RCC 7860 (cell line): Measurements from ENCODE around the gene ZNF763.
"Not testable (repeated sequence)": the region's sequence is repeated elsewhere in the genome, so short reads cannot be mapped to it uniquely, and the experiment has no call there.

Source experiments
- DNase-seq: peaks from one replicate; pipeline ENCODE4 v3.0.0-alpha.2; 2015; ENCODE audit warnings: low spot score
- FAIRE-seq: peaks from 2 replicates; lab custom pipeline; 2012; peaks lifted over from hg19 to GRCh38; lab: Jason Lieb, UNC

ZNF763 gene

GRCh38 chr19:11970174-11970573 lies 5.3 kb downstream of the ZNF763 start:
- FAIRE-seq (no peak), DNase-seq (no peak)

GRCh38 chr19:11971041-11971440 lies 6.2 kb downstream of the ZNF763 start:
- no peak for FAIRE-seq

GRCh38 chr19:11973019-11973810 lies 8.4 kb downstream of the ZNF763 start:
- FAIRE-seq, result no peak

More at GRCh38 chr19:11971041-11971440, 6.2 kb downstream of the ZNF763 start:
- DNase-seq, result no peak

GRCh38 chr19:11978492-11979100 lies 13.8 kb downstream of the ZNF763 start:
- DNase-seq, result no peak

More at GRCh38 chr19:11973019-11973810, 8.4 kb downstream of the ZNF763 start:
- no peak for DNase-seq

GRCh38 chr19:11979527-11979926 lies 14.7 kb downstream of the ZNF763 start:
- DNase-seq (no peak), FAIRE-seq (no peak)

More at GRCh38 chr19:11978492-11979100, 13.8 kb downstream of the ZNF763 start:
- no peak for FAIRE-seq

- FAIRE-seq (peak; percentile 30), DNase-seq (peak; percentile 69)
These were observed 17.7 kb downstream of the ZNF763 start for GRCh38 chr19:11982526-11982925.

GRCh38 chr19:11984986-11985385 lies 20.1 kb downstream of the ZNF763 start:
- FAIRE-seq (no peak), DNase-seq (no peak)

GRCh38 chr19:11986754-11987153 lies 21.9 kb downstream of the ZNF763 start:
- DNase-seq (no peak), FAIRE-seq (no peak)

- peak; percentile 87 for DNase-seq
- peak; percentile 63 for FAIRE-seq
These were observed 22.8 kb downstream of the ZNF763 start for GRCh38 chr19:11987405-11988281.

GRCh38 chr19:11989112-11989456 lies 24.2 kb downstream of the ZNF763 start:
- no peak for DNase-seq
- FAIRE-seq, result no peak

GRCh38 chr19:11991921-11992320 lies 27.1 kb downstream of the ZNF763 start:
- DNase-seq, FAIRE-seq: not testable (repeated sequence)

- no peak for DNase-seq
- no peak for FAIRE-seq
These were observed 30.3 kb downstream of the ZNF763 start for GRCh38 chr19:11995174-11995573.

- FAIRE-seq, result no peak
- DNase-seq, result no peak
These were observed 35.5 kb downstream of the ZNF763 start for GRCh38 chr19:12000152-12000981.

GRCh38 chr19:12015015-12015752 lies 50.3 kb downstream of the ZNF763 start:
- DNase-seq (no peak), FAIRE-seq (no peak)

- DNase-seq (no peak), FAIRE-seq (no peak)
These were observed 50.9 kb downstream of the ZNF763 start for GRCh38 chr19:12015753-12016116.
